ENCODE results near the gene PLG. TPM values are rescaled to one million over a fixed set of nuclear protein-coding genes. Genes with fewer than 3 reads are reported as not detected.
"Not testable (repeated sequence)": the region's sequence is repeated elsewhere in the genome, so short reads cannot be mapped to it uniquely, and the experiment has no call there.

PLG gene
- total RNA-seq: 0.12 TPM

DNA sequence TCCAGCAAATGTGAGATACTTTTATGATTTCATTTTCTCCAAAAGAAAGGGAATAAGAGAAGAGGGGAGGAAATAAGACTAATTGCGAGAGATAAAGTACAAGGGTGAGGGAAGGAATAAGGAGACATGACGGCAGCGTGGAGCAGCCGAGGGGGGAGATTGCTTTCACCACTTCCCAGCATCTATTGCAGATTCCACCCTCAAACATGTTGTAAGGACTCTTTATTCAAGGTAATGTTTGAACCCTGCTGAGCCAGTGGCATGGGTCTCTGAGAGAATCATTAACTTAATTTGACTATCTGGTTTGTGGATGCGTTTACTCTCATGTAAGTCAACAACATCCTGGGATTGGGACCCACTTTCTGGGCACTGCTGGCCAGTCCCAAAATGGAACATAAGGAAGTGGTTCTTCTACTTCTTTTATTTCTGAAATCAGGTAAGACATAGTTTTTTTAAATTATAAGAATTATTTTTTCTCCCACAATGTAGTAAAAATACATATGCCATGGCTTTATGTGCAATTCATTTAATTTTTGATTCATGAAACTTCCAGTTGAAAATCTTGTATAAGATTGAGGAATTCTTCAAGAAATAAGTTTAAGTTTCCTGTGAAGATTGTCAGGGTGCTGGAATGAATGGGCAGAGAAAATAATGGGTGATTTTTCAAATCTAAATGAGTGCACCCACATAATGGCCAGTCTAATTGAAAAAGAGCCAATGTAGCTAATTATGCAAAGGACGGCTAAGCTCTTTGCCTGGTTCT, at the start of gene PLG:
TSS of gene PLG (plus strand) at position 327 of the 763 bp plus-strand sequence. CDS start at position 388, 61 bp downstream.
- ATAC-seq: not testable (repeated sequence)

DNA sequence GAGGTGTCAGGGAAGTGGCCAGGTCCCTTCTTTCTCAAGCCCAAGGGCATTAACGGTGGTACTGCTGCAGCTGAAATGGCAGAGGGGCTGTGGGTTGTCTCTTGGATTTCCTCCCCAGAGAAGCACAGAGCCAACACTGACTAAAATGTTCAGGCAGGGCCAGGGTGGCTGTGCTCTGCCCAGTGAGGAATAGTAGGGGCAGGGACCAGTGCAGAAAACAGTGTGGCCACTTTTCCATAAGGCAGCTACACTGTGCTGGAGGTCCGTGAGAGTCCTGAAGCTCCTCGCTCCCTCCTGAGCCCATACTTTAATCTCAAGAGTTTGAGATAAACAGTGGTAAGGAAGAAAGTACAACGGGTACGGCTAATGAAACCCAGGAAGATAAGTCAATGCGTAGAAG, 42.5 kb upstream of the PLG start:
- no peak for ATAC-seq

DNA sequence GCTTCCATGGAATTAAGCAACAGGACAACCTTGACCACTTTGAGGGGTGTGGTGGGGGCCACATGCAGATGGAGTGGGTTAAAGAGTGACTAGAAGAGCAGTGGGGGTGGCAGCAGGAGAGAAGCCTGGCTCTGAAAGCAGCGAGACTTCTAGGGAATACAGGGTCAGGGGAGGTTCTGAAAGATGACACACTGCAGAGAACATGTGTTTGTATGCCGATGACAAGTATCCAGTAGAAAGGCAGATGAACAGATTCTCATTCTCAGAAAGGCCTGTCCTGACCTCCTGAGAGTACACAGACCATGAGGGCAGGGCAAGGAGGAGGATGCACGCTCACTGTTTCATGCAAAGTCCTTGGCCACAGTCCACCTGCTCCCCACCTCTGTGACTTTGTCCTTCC, 40.8 kb upstream of the PLG start:
- ATAC-seq: no peak

DNA sequence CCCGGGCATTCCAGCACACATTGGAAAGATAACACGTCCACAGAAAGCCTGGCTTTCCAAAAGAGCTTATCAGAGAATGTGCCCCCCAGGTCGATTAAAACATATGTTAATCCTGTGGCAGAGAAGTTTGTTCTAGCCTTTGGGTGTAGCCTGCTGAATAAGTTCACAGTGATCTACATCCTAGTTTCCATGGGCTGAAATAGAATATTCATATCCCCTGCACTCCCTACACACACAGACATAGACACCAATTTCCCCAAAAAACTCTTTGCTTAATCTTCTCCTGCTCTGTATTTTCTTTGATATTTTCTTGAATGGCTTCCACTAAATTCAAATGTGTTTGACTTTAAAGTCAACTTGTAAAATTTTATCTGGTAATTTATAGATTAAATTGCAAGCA, 39.6 kb upstream of the PLG start:
- ATAC-seq: no peak

DNA sequence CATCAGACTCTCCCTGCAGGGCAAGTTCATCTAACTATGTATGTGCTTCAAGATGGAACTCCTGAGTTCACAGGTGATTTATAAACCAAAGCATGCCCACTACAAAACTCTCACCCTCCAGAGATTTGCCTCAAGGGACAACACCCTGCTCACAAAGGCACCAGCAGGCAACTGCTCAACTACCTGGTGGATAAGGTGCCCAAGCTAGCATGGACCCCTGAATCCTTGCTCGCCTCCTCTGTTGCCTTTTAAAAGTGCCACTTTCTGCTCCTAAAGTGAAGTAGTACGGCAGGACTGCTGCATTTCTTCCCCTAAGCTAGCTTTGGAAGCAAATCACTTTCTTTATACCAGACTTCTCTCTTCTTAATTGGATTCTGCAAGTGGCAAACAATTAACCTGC, 39.2 kb upstream of the PLG start:
- no peak for ATAC-seq

DNA sequence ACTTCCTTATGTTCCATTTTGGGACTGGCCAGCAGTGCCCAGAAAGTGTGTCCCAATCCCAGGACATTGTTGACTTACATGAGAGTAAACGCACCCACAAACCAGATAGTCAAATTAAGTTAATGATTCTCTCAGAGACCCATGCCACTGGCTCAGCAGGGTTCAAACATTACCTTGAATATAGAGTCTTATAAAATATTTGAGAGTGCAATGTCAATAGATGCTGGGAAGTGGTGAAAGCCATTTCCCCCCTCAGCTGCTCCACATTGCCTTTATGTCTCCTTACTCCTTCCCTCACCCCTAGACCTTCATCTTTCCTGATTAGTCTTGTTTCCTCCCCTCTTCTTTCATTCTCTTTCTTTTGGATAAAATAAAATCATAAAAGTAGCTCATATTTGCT, 37.8 kb upstream of the PLG start, which contains the start of gene LPA:
TSS of gene LPA (minus strand) at position 78 of the 400 bp plus-strand sequence. CDS start at position 17, 61 bp downstream.
- ATAC-seq: not testable (repeated sequence)

DNA sequence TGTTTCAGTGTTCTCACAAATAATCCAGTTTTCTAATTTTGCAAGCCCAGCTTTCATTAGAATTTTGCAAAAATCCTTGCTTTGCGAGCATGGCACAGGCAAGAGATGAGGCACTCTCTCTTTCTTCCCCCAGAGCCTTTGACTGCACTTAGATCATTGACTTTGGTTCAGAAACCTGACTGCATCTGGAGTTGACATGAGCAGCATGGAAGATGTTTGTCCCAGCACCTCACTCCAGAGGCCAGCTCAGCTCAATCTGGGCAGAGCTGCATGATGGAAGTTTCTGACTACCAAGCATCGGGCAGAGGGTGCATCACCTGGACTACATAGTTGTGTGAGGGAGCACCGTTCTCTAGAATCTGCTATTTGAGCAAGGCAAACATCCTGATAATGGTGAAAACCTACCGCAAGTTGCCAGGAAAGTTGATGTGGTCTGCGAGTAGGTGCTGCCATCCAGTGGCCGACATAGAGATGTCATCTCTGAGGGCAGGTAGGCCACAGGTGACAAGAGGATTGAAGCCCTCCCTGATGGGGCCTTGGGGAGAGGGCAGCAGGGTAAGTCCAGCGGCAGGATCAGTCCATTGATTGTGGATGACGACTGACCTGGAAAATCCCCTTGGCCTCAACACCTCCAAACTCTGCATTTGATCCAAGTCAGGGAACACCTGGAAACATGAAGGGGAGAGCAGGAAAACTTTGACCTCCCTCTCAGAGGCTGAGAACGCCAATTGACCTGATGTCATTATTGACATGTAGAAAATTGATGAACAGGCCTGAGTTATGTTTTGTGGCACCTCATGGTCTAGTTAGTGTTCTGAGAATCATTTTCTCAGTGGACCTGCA, 34.2 kb upstream of the PLG start:
- ATAC-seq: peak; percentile 61

DNA sequence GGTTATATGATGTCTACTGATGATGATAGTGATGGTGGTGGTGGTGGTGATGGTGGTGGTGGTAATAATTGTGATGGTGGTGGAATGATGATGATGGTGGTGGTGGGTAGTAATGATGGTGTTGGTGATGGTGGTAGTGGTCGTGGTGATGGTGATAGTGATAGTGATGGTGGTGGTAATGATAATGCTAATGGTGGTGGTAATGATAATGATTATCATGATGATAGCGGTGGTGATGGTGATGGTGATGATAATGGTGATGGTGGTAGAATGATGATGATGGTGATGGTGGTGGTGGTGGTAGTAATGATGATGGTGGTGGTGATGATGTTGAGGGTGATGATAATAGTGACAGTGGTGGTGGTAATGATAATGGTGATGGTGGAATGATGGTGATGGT, 33.5 kb upstream of the PLG start:
- no peak for ATAC-seq

DNA sequence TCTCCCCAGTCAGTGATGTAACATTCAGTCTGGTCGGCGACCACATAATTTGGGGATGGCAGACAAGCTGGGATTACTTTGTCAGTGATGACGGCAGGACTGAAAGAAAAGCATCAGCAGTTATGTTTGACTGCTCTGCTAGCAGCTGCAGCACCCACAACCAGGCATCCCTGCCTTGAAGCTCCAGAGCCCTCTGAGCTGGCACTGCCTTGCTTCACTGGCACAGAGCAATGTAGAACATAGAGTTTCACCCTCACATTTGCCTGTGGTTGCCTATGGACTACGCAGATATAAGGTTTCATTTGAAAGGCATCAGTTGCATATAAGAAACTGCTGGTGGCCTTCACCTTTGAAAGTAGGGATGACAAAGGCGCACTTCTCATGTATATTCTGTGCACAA, 25.6 kb upstream of the PLG start:
- ATAC-seq: not testable (repeated sequence)

DNA sequence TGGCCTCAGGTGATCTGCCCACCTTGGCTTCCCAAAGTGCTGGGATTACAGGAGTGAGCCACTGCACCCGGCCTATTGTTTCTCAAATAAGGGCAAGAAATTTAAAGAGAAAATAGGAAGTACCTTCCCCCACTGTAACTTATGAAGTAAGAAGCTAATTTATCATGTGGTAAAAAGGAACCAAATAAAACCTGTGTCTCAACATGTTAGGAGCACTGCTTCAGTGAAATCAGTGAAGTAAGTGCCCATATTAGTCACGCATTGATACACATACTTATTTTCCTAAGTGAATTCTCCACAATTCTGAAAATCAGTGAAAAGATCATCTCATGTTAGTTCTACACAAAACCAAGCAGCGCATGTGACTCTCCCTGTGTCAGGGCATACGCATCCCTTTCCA, 23.8 kb upstream of the PLG start:
- ATAC-seq: peak; percentile 61

DNA sequence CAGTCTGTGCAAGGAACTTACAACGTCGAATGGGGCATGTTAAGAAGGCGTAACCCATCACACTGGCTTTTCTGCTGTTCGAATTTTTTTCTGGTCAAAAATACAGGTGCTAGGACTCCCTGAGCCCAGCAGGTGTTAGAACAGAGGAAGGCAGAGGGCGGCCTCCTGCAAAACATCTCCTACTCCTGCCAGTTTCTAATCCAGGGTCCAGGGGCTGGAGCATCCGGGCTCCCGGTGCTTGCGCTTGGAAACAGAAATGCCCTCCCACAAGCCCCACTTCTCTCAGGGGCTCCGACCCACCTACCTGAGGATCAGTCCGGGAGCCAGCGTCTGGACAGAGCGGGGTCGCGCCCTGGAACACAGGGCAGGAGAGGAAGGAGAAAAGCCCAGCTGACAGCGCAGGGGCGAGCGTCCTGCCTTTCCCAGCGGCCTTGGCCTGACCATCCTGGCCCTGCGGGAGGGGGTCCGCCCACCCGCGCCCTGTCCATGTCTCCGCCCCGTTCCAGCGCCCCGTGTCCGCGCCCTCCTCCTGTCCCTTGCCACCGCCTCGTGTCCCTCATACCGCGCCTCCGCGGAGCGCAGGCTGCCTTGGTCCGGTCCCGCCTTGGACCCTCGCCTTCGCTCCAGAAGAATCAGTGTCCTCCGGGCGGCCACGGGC, 23.2 kb upstream of the PLG start:
- peak; percentile 46 for ATAC-seq

DNA sequence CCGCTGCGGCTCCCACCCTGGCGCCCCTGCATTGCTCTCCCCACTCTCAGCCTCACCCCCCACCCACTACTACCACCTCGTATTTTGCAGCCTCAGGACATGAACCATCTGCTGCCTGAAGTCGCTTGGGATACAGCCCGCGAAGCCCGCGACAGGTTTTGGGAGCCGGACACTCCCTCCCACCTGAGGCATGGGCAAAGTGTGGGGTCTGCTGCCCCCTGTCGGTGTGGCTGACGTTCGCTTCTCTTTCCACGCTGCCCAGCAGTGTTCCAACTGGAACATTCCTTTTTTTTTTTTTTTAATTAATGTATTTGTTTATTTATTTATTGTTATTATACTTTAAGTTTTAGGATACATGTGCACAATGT, 22.7 kb upstream of the PLG start:
- ATAC-seq: peak; percentile 52

DNA sequence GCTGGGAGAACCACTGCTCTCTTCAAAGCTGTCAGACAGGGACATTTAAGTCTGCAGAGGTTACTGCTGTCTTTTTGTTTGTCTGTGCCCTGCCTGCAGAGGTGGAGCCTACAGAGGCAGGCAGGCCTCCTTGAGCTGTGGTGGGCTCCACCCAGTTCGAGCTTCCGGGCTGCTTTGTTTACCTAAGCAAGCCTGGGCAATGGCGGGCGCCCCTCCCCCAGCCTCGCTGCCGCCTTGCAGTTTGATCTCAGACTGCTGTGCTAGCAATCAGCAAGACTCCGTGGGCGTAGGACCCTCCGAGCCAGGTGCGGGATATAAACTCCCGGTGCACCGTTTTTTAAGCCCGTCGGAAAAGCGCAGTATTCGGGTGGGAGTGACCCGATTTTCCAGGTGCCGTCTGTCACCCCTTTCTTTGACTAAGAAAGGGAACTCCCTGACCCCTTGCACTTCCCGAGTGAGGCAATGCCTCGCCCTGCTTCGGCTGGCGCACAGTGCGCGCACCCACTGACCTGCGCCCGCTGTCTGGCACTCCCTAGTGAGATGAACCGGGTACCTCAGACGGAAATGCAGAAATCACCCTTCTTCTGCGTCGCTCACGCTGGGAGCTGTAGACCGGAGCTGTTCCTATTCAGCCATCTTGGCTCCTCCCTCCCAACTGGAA, 16.8 kb upstream of the PLG start:
- not testable (repeated sequence) for ATAC-seq

DNA sequence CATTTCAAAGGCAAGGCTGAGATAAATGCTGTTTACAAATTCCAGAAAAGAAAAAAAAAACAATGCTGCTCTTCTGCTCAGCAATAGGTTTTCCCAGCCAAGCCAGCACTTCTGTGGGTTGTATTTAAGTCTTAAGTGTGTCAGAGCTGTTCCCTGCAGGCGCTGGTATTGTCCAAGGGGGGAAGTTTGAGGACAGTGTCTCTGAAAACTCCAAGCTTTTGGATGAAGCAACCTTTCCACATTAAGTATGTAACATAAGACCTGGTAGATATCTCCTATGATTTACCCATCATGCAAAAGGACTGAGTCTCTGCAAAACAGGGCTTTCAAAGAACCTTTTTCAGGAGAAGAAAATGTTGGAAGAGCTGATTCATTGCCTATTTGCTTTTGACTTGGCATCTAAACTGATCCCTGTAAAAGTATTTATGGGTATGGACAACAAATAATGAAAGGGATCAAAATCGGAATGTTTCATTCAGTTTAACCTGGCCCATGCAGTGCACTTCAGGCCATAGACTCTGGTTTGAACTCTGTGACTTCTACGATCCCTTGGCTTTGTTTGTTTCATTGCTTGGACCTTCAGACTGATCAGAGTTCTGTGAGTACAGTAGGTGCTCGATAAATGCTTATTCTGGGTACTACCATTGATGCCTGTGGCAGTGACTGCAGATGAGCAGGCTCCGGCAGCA, 16.1 kb upstream of the PLG start:
- no peak for ATAC-seq

DNA sequence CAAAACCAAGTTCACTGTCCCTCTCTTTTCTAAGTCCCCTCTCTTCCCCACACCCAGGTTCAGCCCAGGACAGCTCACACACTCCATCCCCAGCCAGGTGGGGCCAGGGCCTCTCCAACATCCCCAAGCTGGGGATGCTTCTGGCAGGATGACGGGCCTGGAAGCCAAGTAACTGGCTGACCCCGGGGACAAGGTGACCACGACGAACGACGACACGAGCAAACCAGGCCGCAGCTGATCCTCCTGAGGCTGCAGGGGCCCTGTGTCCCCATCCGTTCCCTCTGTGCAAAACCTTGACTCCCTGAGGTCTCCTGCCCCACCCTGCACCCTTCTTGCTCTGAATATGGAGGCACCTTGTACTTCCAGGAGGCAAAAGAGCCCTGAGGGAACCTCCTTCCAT, 11.6 kb upstream of the PLG start:
- ATAC-seq: no peak

DNA sequence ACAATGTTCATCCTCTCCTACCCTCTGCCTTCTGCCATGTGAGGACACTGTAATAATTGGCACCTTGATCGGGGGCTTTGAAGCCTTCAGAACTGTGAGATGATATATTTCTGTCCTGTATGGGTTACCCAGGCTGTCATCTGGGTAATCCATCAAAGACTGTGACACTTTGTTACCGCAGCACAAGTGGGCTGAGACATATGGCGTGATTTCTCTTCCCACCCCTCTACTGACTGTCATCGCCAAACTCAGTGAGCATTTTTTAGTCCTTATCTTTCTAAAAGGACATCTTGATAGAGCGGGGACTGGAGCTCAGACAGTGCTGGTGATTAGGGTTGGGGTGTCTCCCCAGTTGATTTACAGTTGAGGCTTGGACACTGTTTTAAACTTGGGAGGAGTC, 10.4 kb upstream of the PLG start:
- ATAC-seq: no peak

DNA sequence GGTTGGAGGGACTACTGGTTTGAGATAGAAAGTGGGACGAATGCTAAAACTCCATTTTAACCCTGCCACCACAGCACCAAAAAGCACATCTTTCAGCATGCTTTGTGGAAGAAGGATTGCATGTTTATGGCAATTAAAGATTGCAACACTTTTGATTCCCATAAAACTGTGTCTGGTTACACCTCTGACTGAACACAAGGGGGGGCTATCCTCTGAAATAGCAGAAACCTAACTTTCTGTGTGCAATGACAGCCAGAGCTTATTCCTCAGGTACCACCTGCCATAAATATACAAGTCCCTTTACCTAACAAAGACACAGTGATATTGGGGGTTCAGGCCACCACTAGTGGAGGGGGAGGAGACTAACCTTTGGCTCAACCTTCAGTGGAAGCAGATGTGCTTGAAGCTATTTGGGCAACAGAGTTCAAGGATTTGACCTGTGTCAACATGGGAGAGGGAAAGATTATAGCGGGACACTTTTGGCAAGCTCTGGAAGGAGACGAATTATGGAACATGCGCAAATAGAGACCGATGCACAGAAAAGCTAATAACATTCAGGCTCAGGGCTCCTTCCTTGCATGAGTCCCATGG, 9.6 kb upstream of the PLG start:
- no peak for ATAC-seq

DNA sequence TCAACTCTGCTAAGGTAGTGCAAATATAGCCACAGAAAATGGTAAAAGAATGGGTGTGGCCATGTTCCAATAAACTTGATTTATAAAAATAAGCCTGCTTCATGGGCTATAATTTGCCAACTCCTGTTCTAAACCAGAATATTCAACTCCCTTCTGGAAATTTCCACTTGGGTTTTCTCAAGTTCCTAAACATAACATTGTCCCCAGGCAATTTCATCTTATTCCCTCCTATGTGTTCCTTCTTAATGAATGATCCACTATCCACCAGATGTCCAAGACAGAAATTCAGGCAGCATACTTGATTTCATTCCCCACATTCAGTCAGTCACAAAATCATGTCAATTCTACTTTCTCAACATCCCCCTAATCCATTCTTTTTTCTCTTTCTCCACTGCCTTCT, 7.0 kb upstream of the PLG start:
- not testable (repeated sequence) for ATAC-seq

DNA sequence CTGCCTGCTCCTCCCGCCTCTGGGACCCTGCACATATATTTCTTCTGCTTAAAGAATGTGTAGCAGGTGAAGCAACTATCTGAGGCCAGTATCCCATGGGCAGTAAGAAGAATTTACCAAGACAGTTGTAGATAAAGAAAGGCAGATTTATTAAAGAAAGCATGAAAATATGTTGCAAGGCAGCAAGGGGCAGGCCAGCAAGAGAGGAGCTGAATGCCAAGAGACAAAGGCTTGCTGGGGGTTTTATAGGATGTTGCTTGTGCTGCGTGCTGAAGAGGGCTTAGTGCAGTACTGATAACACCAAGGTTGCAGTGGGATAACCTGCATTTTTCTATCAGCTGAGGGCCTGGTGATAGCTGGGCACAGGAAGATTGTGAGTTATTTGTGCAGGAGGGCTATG, 6.4 kb upstream of the PLG start:
- ATAC-seq: not testable (repeated sequence)

DNA sequence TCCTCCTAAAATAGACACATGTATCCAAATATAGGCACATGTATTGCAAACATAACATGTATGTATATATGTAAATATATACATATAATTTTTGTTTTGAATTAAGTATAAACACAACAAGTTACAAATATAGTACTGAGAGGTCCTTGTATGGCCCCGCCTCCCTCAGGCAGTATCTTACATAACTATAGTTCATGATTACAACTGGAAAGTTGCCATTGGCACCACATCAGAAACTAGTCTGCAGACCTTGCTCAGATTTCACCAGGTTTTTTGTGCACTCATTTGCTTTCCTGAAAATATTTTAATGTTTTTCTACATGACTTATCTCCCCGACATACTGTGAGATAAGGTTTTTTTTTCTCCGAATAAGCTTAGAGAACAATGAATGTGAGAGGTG, 5.2 kb upstream of the PLG start:
- ATAC-seq: not testable (repeated sequence)

DNA sequence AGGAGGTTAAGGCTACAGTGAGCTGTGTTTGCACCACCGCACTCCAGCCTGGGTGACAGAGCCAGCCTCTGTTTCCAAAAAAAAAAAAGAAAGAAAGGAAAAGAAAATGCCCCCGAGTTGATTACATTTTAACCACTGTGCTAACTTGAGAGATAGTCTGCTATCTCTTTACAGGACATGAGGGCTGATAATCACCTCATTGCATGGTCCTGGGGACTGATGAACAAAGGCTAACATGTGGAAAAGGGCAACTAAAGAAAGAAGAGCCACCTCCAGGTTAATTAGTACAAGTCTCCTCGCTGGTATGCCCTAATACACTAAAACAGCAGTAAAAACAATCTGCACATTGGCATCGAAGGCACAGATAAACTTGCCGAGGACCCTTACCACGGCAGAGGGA, 4.2 kb upstream of the PLG start:
- ATAC-seq: no peak

DNA sequence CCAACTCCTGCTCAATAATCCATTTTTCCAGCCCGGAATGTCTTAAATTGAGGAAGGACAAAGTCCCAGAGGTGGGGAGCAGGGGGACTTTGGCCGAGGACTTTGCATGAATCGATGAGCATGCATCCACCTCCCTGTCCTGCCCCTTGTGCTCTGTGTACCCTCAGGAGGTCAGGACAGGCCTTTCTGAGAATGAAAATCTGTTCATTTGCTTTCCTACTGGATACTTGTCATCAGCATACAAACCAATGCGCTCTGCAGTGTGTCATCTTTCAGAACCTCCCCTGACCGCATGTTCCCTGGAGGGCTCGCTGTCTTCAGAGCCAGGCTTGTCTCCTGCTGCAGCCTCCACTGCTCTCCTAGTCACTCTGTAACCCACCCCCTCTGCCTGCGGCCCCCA, 2.6 kb downstream of the PLG start:
- not testable (repeated sequence) for ATAC-seq

Measured in esophagus mucosa (tissue), 1 donor.